HG03108 (cell line): ENCODE data around the gene ZNF681.
"Not testable (repeated sequence)": the region's sequence is repeated elsewhere in the genome, so short reads cannot be mapped to it uniquely, and the experiment has no call there.

Source experiments
- ATAC-seq: cut with Tn5 transposase; IDR thresholded peaks from one replicate; pipeline ENCODE4 v1.9.1; 2021; ENCODE audit warnings: moderate library complexity; ENCODE audit not compliant: unreplicated experiment

Gene ZNF681

DNA sequence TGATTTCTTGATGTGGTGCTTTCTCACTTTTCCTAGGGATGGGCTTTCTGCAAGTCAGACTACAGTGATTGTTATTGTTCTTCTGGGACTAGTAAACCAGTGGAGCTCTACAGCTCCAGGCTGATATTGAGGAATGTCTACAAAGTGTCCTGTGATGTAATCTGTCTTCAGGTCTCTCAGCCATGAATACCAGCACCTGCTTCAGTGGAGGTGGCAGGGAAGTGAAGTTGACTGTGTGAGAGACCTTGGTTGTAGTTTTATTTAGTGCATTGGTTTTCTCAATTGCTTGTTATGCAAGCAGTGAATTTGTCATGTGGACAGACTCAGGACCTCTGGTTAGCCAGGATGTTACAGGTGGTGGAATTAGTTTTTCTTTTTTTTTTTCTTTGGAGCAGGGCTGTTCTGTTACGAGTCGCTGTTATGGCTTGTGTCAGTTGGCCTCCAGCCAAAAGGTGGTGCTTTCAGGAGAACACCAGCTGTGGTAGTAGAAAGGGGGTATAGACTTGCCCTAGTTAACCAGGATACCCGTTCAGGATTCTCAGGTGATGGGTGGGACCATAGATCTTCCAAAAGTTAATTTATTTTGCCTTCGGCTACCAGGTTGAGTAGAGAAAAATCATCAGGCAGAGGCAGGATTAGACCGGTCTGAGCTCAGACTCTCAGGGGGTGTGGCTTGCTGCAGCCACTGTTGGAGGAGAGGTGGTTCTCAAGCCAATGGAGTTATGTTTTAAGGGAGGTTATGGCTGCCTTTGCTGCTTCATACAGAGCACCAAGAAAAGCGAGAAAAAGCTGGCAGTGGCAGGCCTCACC, 59.8 kb downstream of the ZNF681 start:
- ATAC-seq, result no peak

DNA sequence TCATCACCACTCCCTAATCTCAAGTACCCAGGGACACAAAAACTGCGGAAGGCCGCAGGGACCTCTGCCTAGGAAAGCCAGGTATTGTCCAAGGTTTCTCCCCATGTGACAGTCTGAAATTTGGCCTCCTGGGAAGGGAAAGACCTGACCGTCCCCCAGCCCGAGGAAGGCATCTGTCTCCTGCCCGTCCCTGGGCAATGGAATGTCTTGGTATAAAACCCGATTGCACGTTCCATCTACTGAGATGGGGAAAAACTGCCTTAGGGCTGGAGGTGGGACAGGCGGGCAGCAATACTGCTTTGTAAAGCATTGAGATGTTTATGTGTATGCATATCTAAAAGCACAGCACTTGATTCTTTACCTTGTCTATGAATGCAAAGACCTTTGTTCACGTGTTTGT, 65.8 kb downstream of the ZNF681 start:
- not testable (repeated sequence) for ATAC-seq
